ENCODE results near the gene RNF130.

The RNF130 gene

DNA sequence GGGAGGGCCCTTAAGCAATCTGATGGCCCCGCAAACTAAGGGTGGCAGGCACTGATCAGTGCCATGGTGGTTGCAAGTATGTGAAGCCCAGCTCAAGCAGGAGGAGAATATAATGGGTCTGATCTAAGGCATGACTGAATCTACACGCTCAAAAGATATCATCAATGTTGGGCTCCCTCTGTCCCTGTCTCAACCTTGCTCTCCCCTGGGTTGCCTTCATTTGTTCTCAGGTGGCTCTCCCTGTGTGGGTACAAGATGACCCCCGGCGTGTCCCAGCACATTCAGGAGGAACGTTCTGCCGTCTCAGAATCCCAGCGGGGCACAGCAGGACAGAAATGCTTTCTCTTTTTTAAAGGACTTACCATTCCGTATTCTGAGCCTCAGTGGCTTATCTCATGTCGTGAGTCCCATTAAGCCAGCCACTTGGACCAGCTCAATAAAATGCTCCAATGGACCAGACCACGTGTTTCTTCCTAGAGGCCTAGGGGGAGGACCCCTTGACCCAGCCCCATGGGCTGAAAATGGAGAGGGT is 12.0 kb upstream of the RNF130 start:
- no peak overlapping the region for H3K4me3 ChIP-seq (ENCODE audit: low read depth, low read length)
- TF ChIP-seq, protein P1, sequence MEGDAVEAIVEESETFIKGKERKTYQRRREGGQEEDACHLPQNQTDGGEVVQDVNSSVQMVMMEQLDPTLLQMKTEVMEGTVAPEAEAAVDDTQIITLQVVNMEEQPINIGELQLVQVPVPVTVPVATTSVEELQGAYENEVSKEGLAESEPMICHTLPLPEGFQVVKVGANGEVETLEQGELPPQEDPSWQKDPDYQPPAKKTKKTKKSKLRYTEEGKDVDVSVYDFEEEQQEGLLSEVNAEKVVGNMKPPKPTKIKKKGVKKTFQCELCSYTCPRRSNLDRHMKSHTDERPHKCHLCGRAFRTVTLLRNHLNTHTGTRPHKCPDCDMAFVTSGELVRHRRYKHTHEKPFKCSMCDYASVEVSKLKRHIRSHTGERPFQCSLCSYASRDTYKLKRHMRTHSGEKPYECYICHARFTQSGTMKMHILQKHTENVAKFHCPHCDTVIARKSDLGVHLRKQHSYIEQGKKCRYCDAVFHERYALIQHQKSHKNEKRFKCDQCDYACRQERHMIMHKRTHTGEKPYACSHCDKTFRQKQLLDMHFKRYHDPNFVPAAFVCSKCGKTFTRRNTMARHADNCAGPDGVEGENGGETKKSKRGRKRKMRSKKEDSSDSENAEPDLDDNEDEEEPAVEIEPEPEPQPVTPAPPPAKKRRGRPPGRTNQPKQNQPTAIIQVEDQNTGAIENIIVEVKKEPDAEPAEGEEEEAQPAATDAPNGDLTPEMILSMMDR (IDR thresholded peaks at IDR 0.05; ENCODE audit: borderline replicate concordance, insufficient read depth, low read depth, low read length), result no peak

DNA sequence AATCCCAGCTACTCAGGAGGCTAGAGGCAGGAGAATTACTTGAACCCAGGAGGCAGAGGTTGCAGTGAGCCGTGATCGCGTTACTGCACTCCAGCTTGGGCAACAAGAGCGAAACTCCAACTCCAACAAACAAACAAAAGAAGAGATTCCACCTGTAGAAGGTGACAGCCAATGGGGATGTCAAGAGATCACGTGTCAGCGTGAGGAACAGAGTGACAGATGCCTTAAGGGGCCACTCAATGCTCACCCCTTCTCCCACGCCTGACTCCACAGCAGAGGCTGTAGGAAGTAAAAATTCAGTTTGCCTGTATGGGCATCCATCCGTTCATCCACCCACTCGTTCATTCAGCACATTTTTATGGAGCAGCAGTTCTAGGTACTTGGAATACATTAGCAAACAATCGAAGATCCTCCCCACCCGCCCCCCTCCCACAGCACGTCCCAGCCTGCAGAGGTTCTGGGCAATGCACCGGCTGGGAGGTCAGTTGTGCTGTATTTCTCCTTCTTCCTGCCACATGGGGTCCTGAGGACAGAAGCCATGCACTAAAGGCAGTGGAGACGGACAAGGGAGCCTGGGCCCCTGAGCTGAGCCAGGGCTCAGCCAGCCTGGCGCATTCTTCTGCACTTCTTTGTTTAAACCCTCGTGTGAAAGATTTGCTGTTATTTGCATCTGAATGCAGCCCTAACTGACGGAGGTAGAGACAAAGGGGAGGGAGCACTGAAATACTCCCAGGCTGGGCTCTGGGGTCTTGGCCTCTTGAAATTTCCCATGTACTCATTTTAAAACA is 11.3 kb upstream of the RNF130 start:
- TF ChIP-seq, protein P1 (IDR thresholded peaks at IDR 0.05; ENCODE audit: borderline replicate concordance, insufficient read depth, low read depth, low read length), result no peak

DNA sequence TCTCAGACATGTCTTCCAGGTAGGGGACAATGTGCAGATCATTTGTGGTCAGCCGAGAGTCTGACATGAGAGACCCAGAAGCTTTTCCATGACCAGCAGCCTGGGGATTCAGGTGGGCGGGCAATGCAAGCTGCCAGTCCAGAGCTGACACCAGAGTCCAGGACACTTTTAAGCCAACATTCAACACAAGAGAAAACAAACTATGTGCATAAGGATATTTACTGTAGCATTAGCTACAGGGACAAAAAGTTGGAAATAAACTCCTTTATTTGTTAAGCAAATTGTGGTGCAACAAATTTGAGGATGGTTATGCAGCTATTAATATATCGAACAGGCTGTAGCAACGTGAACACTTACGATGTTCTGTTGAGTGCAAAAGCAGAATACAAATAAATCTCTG is 9.9 kb upstream of the RNF130 start:
- TF ChIP-seq, protein P1 (IDR thresholded peaks at IDR 0.05; ENCODE audit: borderline replicate concordance, insufficient read depth, low read depth, low read length), result no peak
- H3K4me3 ChIP-seq (ENCODE audit: low read depth, low read length), result no peak overlapping the region

More for the DNA sequence above, 11.3 kb upstream of the RNF130 start:
- no peak overlapping the region for H3K4me3 ChIP-seq (ENCODE audit: low read depth, low read length)

DNA sequence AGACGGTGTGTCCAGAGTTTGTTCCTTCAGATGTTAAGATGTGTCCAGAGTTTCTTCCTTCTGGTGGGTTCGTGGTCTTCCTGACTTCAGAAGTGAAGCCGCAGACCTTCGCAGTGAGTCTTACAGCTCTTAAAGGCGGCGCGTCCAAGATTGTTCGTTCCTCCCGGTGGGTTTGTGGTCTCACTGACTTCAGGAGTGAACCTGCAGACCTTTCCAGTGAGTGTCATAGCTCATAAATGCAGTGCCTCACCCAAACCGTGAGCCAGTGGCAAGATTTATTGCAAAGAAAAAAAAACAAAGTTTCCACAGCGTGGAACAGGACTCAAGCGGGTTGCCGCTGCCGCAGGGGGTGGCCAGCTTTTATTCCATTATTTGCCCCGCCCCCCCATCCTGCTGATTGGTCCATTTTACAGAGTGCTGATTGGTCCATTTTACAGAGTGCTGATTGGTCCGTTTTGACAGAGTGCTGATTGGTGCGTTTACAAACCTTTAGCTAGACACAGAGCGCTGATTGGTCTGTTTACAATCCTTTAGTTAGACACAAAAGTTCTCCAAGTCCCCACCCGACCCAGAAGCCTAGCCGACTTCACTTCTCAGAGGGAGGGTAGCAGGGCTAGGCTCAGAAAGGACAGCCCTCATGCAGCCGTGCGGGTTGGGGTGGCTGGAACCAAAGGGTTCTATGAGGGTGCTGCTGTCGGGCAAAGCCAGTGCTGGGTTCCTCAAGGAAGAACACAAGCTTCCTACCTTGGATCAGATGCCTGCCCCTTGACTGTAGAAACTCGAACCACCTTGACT is 9.1 kb upstream of the RNF130 start:
- TF ChIP-seq, protein P1 (IDR thresholded peaks at IDR 0.05; ENCODE audit: borderline replicate concordance, insufficient read depth, low read depth, low read length), result no peak
- no peak overlapping the region for H3K4me3 ChIP-seq (ENCODE audit: low read depth, low read length)

DNA sequence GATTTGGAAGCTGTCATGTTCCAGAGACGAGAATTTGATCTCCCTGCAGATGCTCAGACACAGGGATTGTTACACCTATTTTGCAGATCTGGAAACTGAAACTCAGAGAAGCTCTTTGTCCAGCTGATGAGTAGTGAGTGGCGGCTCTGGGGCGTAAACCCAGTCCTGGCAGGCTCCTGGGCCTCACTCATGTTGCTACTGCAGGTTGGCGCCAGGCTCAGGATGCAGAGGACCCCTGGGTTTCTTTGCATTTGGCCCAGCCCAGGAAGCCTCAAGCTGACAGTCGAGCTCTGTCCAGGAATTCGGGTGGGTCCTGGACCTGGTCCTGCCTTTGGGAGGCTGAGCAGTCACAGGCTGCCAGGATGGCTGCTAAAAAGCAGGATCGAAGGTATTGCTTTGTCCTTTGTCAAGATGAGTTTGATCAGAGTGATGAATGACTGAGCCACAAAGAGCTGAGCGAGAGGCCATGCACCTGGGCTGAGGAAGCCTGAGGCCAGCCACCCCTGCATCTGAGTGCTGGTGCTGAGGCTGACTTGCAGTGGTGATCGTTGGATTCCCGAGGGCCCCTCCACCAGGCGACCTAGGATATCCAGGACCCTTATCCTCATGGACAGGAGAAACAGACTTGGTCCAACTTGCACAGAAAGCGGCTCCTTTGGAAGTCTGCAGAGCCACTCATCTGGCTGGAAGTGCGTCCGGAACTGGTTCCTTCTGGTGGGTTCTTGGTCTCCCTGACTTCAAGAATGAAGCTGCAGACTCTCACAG is 8.3 kb upstream of the RNF130 start:
- no peak overlapping the region for H3K4me3 ChIP-seq (ENCODE audit: low read depth, low read length)
- TF ChIP-seq, protein P1 (IDR thresholded peaks at IDR 0.05; ENCODE audit: borderline replicate concordance, insufficient read depth, low read depth, low read length), result no peak

DNA sequence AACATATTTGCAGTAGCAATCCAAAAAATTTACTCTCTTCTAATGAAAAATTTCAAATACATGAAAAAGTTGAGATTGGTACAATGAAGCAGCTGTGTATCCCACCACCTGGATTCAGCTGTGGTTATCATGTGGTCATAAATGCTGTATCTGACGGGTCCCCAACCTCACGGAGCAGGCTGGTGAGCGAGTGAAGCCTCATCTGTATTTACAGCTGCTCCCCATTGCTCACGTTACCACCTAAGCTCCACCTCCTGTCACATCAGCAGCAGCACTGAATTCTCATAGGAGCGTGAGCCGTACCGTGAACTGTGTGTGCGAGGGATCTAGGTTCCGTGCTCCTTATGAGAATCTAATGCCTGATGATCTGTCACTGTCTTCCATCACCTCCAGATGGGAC is 6.8 kb upstream of the RNF130 start:
- H3K4me3 ChIP-seq (ENCODE audit: low read depth, low read length), result no peak overlapping the region
- TF ChIP-seq, protein P1 (IDR thresholded peaks at IDR 0.05; ENCODE audit: borderline replicate concordance, insufficient read depth, low read depth, low read length), result no peak
